Neural progenitor cell (in vitro differentiated cells): ENCODE results near the gene ZNF366. TPM values are rescaled to one million over a fixed set of nuclear protein-coding genes. Genes with fewer than 3 reads are reported as not detected.

ENCODE experiments used
- DNase-seq: peaks from one replicate; pipeline ENCODE4 v3.0.0-alpha.2; 2016; ENCODE audit warnings: low spot score
- H2AFZ ChIP-seq: fragments of 200-600 bp; sonication (generic); replicated peaks from 2 replicates; pipeline ENCODE4 v1.6.1; 2016; ENCODE audit warnings: antibody characterized with exemption
- H3F3A ChIP-seq: fragments of 200-600 bp; sonication (generic); 2 replicates; pipeline ENCODE4 v1.6.1; 2016; ENCODE audit warnings: antibody characterized with exemption, low read depth
- H3K27ac ChIP-seq: fragments of 200-600 bp; sonication (generic); 2 replicates; pipeline ENCODE4 v1.5.1; 2016; ENCODE audit warnings: mild to moderate bottlenecking
- H3K27me3 ChIP-seq: fragments of 200-600 bp; sonication (generic); 2 replicates; pipeline ENCODE4 v1.6.1; 2016; ENCODE audit warnings: mild to moderate bottlenecking, moderate library complexity
- H3K36me3 ChIP-seq: fragments of 200-600 bp; sonication (generic); 2 replicates; pipeline ENCODE4 v1.5.1; 2016
- H3K4me1 ChIP-seq: fragments of 200-600 bp; sonication (generic); 2 replicates; pipeline ENCODE4 v1.6.1; 2016; ENCODE audit warnings: mixed run types
- H3K4me2 ChIP-seq: fragments of 200-600 bp; sonication (generic); 2 replicates; pipeline ENCODE4 v1.6.1; 2016
- H3K4me3 ChIP-seq: fragments of 200-600 bp; sonication (generic); 2 replicates; pipeline ENCODE4 v1.5.1; 2016
- H3K79me2 ChIP-seq: fragments of 200-600 bp; sonication (generic); 2 replicates; pipeline ENCODE4 v1.6.1; 2016; ENCODE audit warnings: low read depth
- H3K9ac ChIP-seq: fragments of 200-600 bp; sonication (generic); 2 replicates; pipeline ENCODE4 v1.6.1; 2016
- H3K9me3 ChIP-seq: fragments of 200-600 bp; sonication (generic); 2 replicates; pipeline ENCODE4 v1.5.1; 2016; ENCODE audit warnings: low read depth
- H4K20me1 ChIP-seq: fragments of 200-600 bp; sonication (generic); 2 replicates; pipeline ENCODE4 v1.6.1; 2016; ENCODE audit warnings: low read depth
- H3K27ac Mint-ChIP-seq: 3 replicates; pipeline ENCODE4 v1.8.0; 2021; ENCODE audit warnings: mixed read lengths
- H3K27me3 Mint-ChIP-seq: 2 replicates; pipeline ENCODE4 v1.8.0; 2022; ENCODE audit warnings: low read depth, mild to moderate bottlenecking, inconsistent platforms, moderate library complexity, mixed read lengths; ENCODE audit not compliant: insufficient read depth
- H3K36me3 Mint-ChIP-seq: 3 replicates; pipeline ENCODE4 v1.8.0; 2021; ENCODE audit warnings: mixed read lengths
- H3K4me1 Mint-ChIP-seq: 3 replicates; pipeline ENCODE4 v1.8.0; 2021; ENCODE audit warnings: mixed read lengths
- H3K4me3 Mint-ChIP-seq: 3 replicates; pipeline ENCODE4 v1.8.0; 2021; ENCODE audit warnings: mild to moderate bottlenecking, moderate library complexity, mixed read lengths
- H3K9me3 Mint-ChIP-seq: 3 replicates; pipeline ENCODE4 v1.8.0; 2020; ENCODE audit warnings: mixed read lengths
- EZH2 ChIP-seq: fragments of 200-600 bp; sonication (generic); IDR thresholded peaks from 2 replicates; pipeline ENCODE4 v1.6.1; 2017; ENCODE audit warnings: antibody characterized with exemption, mild to moderate bottlenecking, moderate library complexity
- EZH2phosphoT487 ChIP-seq: fragments of 200-600 bp; sonication (generic); IDR thresholded peaks from 2 replicates; pipeline ENCODE4 v1.6.1; 2017; ENCODE audit warnings: antibody characterized with exemption
- total RNA-seq: library from RNA; depleted of rRNA; stranded (reverse); fragments of >200 nt; gene quantifications from 2 replicates; pipeline ENCODE4 v1.2.3, GENCODE V29; 2015; ENCODE audit warnings: low replicate concordance
- TF ChIP-seq, protein P1 (sequence below): fragments of 200-600 bp; sonication (generic); IDR thresholded peaks from 2 replicates; pipeline ENCODE4 v1.5.1; 2017; ENCODE audit warnings: antibody characterized with exemption, mild to moderate bottlenecking

ZNF366 gene
- total RNA-seq, 1 donor from 2014 or later: not detected

DNA sequence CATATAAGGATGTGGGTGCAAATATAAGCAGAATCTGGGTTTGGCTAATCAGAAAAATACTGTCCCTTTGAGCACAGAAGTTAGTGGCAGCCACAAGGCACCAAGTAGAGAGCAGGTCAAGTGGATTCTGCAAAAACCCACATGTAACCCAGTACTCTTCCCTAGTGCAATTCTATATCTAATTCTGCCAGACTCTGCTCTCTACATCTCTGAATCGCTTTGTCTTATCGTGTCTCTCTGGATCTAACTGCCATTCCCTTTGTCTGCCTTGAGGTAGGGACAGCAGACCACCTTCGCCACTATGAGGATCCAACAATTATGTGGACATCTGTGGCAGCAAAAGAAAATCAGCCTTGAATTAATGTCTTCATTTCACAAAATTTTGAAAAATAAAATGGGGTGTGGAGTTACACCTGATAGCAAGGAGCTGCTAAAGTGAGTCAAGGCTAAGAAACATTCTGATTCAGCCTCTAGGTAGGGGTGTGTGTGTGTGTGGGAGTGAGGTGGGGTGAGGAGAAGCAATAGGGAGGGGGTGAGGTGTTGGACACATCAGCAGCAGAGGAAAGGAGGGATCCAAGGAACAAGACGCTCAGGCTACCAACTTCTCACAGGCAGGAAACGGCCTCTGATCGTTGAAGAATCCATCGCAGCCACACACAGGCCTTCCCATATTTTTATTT, 33.7 kb upstream of the ZNF366 start:
- Histone ChIP-seq H3K4me1 (peaks cover 9% of the 10 kb centered on the region), H3K4me3 (no peak overlapping the region), H2AFZ (peak overlapping the region; percentile 76), H3K27me3 (no peaks in the 10 kb centered on the region), H3K27ac (no peak overlapping the region), H3K4me2 (peak overlapping the region; percentile 8), H3K9ac (no peak overlapping the region), H4K20me1 (no peaks in the 10 kb centered on the region), H3K9me3 (no peaks in the 10 kb centered on the region), H3F3A (peaks cover 9% of the 10 kb centered on the region), H3K36me3 (no peaks in the 10 kb centered on the region), H3K79me2 (no peaks in the 10 kb centered on the region)
- Mint-ChIP-seq H3K4me1 (peaks cover 24% of the 10 kb centered on the region), H3K36me3 (peaks cover 3% of the 10 kb centered on the region), H3K27ac (peak overlapping the region; percentile 39), H3K9me3 (peaks cover 6% of the 10 kb centered on the region), H3K4me3 (no peak overlapping the region), H3K27me3 (peaks cover 2% of the 10 kb centered on the region)
- TF ChIP-seq EZH2 (no peak), EZH2phosphoT487 (no peak)
- TF ChIP-seq, protein P1, sequence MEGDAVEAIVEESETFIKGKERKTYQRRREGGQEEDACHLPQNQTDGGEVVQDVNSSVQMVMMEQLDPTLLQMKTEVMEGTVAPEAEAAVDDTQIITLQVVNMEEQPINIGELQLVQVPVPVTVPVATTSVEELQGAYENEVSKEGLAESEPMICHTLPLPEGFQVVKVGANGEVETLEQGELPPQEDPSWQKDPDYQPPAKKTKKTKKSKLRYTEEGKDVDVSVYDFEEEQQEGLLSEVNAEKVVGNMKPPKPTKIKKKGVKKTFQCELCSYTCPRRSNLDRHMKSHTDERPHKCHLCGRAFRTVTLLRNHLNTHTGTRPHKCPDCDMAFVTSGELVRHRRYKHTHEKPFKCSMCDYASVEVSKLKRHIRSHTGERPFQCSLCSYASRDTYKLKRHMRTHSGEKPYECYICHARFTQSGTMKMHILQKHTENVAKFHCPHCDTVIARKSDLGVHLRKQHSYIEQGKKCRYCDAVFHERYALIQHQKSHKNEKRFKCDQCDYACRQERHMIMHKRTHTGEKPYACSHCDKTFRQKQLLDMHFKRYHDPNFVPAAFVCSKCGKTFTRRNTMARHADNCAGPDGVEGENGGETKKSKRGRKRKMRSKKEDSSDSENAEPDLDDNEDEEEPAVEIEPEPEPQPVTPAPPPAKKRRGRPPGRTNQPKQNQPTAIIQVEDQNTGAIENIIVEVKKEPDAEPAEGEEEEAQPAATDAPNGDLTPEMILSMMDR: no peak
- no peak for DNase-seq

DNA sequence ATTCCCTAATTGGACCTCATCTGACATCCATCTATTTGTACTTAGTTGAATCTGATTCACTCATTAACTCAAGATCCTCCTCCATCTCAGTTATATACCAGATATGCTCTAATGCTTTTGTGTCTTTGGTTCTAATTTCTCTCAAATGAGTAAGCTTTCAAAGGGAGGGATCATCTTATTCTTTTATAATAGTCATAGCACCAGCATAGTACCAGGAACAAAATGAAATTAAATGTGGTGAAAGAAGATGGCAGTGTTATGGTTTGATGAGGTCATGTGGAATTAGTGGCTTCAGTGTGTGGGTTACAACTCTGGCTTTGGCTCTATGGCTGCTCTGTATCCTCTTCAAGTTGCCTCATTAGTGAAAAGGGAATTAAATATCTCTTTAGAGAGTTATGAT, 32.5 kb upstream of the ZNF366 start:
- no peak overlapping the region for H3K27ac ChIP-seq
- H3K79me2 ChIP-seq: no peaks in the 10 kb centered on the region
- no peaks in the 10 kb centered on the region for H3K36me3 Mint-ChIP-seq
- H3K27me3 Mint-ChIP-seq: peaks cover 2% of the 10 kb centered on the region
- no peaks in the 10 kb centered on the region for H3K36me3 ChIP-seq
- H3K4me1 ChIP-seq: peaks cover 9% of the 10 kb centered on the region
- no peak overlapping the region for H2AFZ ChIP-seq
- peaks cover 9% of the 10 kb centered on the region for H3F3A ChIP-seq
- no peak overlapping the region for H3K27ac Mint-ChIP-seq
- H3K4me1 Mint-ChIP-seq: peaks cover 24% of the 10 kb centered on the region
- H3K9me3 Mint-ChIP-seq: no peaks in the 10 kb centered on the region
- DNase-seq: no peak
- no peaks in the 10 kb centered on the region for H3K27me3 ChIP-seq
- no peaks in the 10 kb centered on the region for H3K9me3 ChIP-seq
- no peak overlapping the region for H3K9ac ChIP-seq
- no peak overlapping the region for H3K4me3 Mint-ChIP-seq
- no peak overlapping the region for H3K4me3 ChIP-seq
- TF ChIP-seq, protein P1: no peak
- no peak for TF ChIP-seq EZH2phosphoT487
- TF ChIP-seq EZH2: no peak
- H4K20me1 ChIP-seq: no peaks in the 10 kb centered on the region
- H3K4me2 ChIP-seq: no peak overlapping the region

DNA sequence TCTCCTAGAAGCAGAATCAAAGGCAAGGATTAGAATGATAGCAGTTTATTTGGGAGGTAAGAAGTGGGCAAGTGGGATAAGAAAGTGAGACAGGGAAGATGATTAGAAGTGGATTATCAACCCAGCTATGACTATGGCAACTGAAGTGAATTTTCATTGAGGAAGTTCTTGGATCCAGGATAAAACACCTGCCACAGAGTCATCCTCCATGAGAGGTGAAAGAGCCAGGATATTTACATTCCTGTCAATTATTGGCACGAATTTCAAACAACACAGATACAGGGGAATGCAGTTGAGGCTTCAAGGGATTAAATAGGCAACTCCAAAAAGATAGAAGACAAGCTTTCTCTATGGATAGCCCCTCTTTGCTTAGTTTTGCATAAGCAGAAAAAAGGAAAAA, 31.8 kb upstream of the ZNF366 start:
- TF ChIP-seq EZH2phosphoT487 (no peak), EZH2 (no peak)
- TF ChIP-seq, protein P1: no peak
- Mint-ChIP-seq H3K27me3 (peaks cover 2% of the 10 kb centered on the region), H3K27ac (no peak overlapping the region), H3K4me1 (peaks cover 24% of the 10 kb centered on the region), H3K36me3 (no peaks in the 10 kb centered on the region), H3K4me3 (no peak overlapping the region), H3K9me3 (no peaks in the 10 kb centered on the region)
- Histone ChIP-seq H2AFZ (no peak overlapping the region), H3K4me3 (no peak overlapping the region), H3K27me3 (no peaks in the 10 kb centered on the region), H4K20me1 (no peaks in the 10 kb centered on the region), H3K9me3 (no peaks in the 10 kb centered on the region), H3K27ac (no peak overlapping the region), H3K4me1 (peaks cover 9% of the 10 kb centered on the region), H3K36me3 (no peaks in the 10 kb centered on the region), H3F3A (peaks cover 9% of the 10 kb centered on the region), H3K79me2 (no peaks in the 10 kb centered on the region), H3K4me2 (no peak overlapping the region), H3K9ac (no peak overlapping the region)
- DNase-seq: no peak
